MM.1S (cell line): Measurements from ENCODE around the gene UGCG.

Source experiments
- DNase-seq: peaks from one replicate; pipeline ENCODE4 v3.0.0-alpha.2; 2015
- H2AFZ ChIP-seq: fragments of 300-600 bp; sonication (generic); 2 replicates; pipeline ENCODE4 v1.6.0; 2016; ENCODE audit warnings: antibody characterized with exemption, low read length
- H3F3A ChIP-seq: fragments of 300-600 bp; sonication (generic); 2 replicates; pipeline ENCODE4 v1.6.1; 2016; ENCODE audit warnings: mild to moderate bottlenecking, antibody characterized with exemption, low read length, moderate library complexity, mixed read lengths; ENCODE audit not compliant: insufficient read depth
- H3K27ac ChIP-seq: fragments of 300-600 bp; sonication (generic); 2 replicates; pipeline ENCODE4 v1.5.1; 2016; ENCODE audit warnings: mild to moderate bottlenecking, low read length
- H3K27me3 ChIP-seq: fragments of 300-600 bp; sonication (generic); replicated peaks from 2 replicates; pipeline ENCODE4 v1.6.0; 2016; ENCODE audit warnings: low read length; ENCODE audit not compliant: insufficient read depth
- H3K36me3 ChIP-seq: fragments of 300-600 bp; sonication (generic); replicated peaks from 2 replicates; pipeline ENCODE4 v1.6.1; 2016; ENCODE audit warnings: mild to moderate bottlenecking, low read length, mixed read lengths; ENCODE audit not compliant: insufficient read depth
- H3K4me1 ChIP-seq: fragments of 300-600 bp; sonication (generic); 2 replicates; pipeline ENCODE4 v1.6.1; 2016; ENCODE audit warnings: low read length, mixed read lengths
- H3K4me2 ChIP-seq: fragments of 300-600 bp; sonication (generic); 2 replicates; pipeline ENCODE4 v1.6.0; 2016; ENCODE audit warnings: low read depth, low read length
- H3K4me3 ChIP-seq: fragments of 300-600 bp; sonication (generic); 2 replicates; pipeline ENCODE4 v1.5.1; 2016; ENCODE audit warnings: low read length, mixed read lengths
- H3K79me2 ChIP-seq: fragments of 300-600 bp; sonication (generic); 2 replicates; pipeline ENCODE4 v1.6.1; 2016; ENCODE audit warnings: mixed run types, low read length, mixed read lengths
- H3K9ac ChIP-seq: fragments of 300-600 bp; sonication (generic); 2 replicates; pipeline ENCODE4 v1.6.1; 2016; ENCODE audit warnings: low read length, mixed read lengths
- H3K9me2 ChIP-seq: fragments of 300-600 bp; sonication (generic); replicated peaks from 2 replicates; pipeline ENCODE4 v1.6.1; 2016; ENCODE audit warnings: mild to moderate bottlenecking, low read length, mixed read lengths; ENCODE audit not compliant: insufficient read depth
- H3K9me3 ChIP-seq: fragments of 300-600 bp; sonication (generic); replicated peaks from 2 replicates; pipeline ENCODE4 v1.6.1; 2016; ENCODE audit warnings: mild to moderate bottlenecking, low read length, mixed read lengths; ENCODE audit not compliant: insufficient read depth
- H4K20me1 ChIP-seq: fragments of 300-600 bp; sonication (generic); 2 replicates; pipeline ENCODE4 v1.6.1; 2016; ENCODE audit warnings: mild to moderate bottlenecking, low read length, moderate library complexity, mixed read lengths; ENCODE audit not compliant: insufficient read depth
- EZH2 ChIP-seq: fragments of 300-600 bp; sonication (generic); optimal IDR thresholded peaks from 2 replicates; pipeline ENCODE3; 2017; ENCODE audit warnings: low read depth, mild to moderate bottlenecking, antibody characterized with exemption, low read length, mixed read lengths
- EZH2phosphoT487 ChIP-seq: fragments of 300-600 bp; sonication (generic); IDR thresholded peaks from 2 replicates; pipeline ENCODE4 v1.6.1; 2018; ENCODE audit warnings: antibody characterized with exemption, low read length
- TF ChIP-seq, protein P1 (sequence below): fragments of 300-600 bp; sonication (generic); IDR thresholded peaks from 2 replicates; pipeline ENCODE4 v1.5.1; 2016; ENCODE audit warnings: antibody characterized with exemption, low read length, mixed read lengths

The UGCG gene

DNA sequence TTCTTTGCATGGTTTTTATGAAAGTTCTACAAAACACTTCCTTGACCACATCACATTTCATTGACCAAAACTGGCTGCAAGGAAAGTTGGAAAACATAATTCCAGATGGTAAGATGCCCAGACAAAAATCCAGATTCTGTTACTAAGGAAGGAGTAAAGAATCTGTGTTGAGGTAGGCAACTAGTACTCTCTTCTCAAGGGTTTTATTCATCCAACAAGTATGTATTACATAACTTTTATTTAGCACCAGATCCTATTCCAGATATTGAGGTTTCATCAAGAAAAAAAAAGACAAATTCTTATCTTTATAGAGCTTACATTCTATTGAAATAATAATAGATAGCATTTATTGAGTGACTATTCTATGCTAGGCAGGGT lies 43.2 kb upstream of the UGCG start:
- H3K9me3 ChIP-seq = no peaks in the 10 kb centered on the region
- H3K79me2 ChIP-seq = no peaks in the 10 kb centered on the region
- no peak overlapping the region for H3K9ac ChIP-seq
- H3F3A ChIP-seq = no peaks in the 10 kb centered on the region
- no peaks in the 10 kb centered on the region for H3K4me1 ChIP-seq
- no peaks in the 10 kb centered on the region for H3K36me3 ChIP-seq
- no peaks in the 10 kb centered on the region for H4K20me1 ChIP-seq
- H2AFZ ChIP-seq = no peak overlapping the region
- no peaks in the 10 kb centered on the region for H3K9me2 ChIP-seq
- no peaks in the 10 kb centered on the region for H3K27me3 ChIP-seq
- H3K4me3 ChIP-seq = no peak overlapping the region
- H3K27ac ChIP-seq = no peak overlapping the region
- DNase-seq = no peak
- TF ChIP-seq EZH2phosphoT487 (no peak), EZH2 (no peak)
- TF ChIP-seq, protein P1, sequence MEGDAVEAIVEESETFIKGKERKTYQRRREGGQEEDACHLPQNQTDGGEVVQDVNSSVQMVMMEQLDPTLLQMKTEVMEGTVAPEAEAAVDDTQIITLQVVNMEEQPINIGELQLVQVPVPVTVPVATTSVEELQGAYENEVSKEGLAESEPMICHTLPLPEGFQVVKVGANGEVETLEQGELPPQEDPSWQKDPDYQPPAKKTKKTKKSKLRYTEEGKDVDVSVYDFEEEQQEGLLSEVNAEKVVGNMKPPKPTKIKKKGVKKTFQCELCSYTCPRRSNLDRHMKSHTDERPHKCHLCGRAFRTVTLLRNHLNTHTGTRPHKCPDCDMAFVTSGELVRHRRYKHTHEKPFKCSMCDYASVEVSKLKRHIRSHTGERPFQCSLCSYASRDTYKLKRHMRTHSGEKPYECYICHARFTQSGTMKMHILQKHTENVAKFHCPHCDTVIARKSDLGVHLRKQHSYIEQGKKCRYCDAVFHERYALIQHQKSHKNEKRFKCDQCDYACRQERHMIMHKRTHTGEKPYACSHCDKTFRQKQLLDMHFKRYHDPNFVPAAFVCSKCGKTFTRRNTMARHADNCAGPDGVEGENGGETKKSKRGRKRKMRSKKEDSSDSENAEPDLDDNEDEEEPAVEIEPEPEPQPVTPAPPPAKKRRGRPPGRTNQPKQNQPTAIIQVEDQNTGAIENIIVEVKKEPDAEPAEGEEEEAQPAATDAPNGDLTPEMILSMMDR = no peak
- no peak overlapping the region for H3K4me2 ChIP-seq

DNA sequence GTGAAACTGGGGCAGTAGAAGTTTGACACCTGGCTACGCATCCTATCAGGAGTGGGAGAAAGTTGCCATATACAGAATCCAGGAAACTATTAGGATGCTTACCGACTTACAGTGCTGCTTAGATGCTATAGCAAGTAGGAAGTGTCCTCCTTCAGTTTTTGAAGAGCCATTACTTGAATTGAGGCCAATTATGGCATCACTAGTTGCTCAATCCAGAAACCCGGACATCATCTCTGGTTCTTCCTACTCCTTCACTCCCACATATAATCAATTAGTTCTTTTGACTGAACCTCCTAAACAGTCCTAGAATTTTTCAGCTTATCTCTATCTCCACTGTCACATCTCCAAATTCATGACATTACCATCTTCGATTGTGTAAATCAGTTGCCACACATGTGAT lies 41.8 kb upstream of the UGCG start:
- no peak overlapping the region for H3K4me2 ChIP-seq
- no peaks in the 10 kb centered on the region for H3K9me3 ChIP-seq
- H2AFZ ChIP-seq = no peak overlapping the region
- H3K79me2 ChIP-seq = no peaks in the 10 kb centered on the region
- no peaks in the 10 kb centered on the region for H4K20me1 ChIP-seq
- H3K9me2 ChIP-seq = no peaks in the 10 kb centered on the region
- H3K4me3 ChIP-seq = no peak overlapping the region
- no peaks in the 10 kb centered on the region for H3K27me3 ChIP-seq
- no peaks in the 10 kb centered on the region for H3K36me3 ChIP-seq
- no peak for DNase-seq
- H3K4me1 ChIP-seq = no peaks in the 10 kb centered on the region
- H3F3A ChIP-seq = no peaks in the 10 kb centered on the region
- TF ChIP-seq EZH2 = no peak
- no peak for TF ChIP-seq EZH2phosphoT487
- TF ChIP-seq, protein P1 = no peak
- H3K27ac ChIP-seq = no peak overlapping the region
- no peak overlapping the region for H3K9ac ChIP-seq

DNA sequence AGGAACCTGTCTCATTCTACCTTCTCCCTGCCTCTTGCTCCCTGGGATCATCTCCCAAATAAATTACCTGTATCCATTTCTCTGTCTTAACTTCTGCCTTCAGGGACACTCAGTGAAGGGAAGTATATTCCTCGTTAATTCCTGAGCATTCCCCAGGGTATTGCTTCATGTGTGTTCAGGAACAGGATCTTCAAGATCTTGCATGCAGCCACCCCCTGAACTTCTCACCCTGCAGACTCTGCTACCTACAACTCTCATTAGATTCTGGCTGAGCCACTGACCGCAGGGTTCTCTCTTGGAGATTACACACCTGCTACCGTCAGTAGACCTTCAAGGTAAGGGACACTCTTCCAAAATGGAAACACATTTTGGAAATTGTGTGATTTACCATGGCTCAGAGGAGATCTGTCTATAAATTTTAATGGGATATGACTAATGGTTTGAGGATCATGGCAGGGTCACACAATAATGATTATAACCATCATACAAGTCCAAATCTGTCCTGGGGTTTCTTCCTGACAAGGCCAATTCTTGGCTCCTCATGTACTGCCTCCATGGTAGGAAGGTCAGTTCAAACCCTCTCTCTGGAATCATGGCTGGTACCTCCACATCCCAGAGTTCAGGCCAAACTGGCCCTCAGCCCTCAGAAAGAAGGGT lies 38.9 kb upstream of the UGCG start:
- TF ChIP-seq, protein P1 = no peak
- TF ChIP-seq EZH2 (no peak), EZH2phosphoT487 (no peak)
- DNase-seq = no peak
- no peak overlapping the region for H2AFZ ChIP-seq
- H3F3A ChIP-seq = no peaks in the 10 kb centered on the region
- no peaks in the 10 kb centered on the region for H3K9me2 ChIP-seq
- no peaks in the 10 kb centered on the region for H3K36me3 ChIP-seq
- no peaks in the 10 kb centered on the region for H4K20me1 ChIP-seq
- no peaks in the 10 kb centered on the region for H3K9me3 ChIP-seq
- H3K4me3 ChIP-seq = no peak overlapping the region
- H3K27ac ChIP-seq = no peak overlapping the region
- H3K4me1 ChIP-seq = no peaks in the 10 kb centered on the region
- H3K79me2 ChIP-seq = no peaks in the 10 kb centered on the region
- no peak overlapping the region for H3K9ac ChIP-seq
- no peaks in the 10 kb centered on the region for H3K27me3 ChIP-seq
- H3K4me2 ChIP-seq = no peak overlapping the region
